Left cardiac atrium (tissue), 4 donors: Measurements from ENCODE around the gene PUS7. TPM values are rescaled to one million over a fixed set of nuclear protein-coding genes. Genes with fewer than 3 reads are reported as not detected.

Source experiments
- ATAC-seq, 2 donors: fragments of 200-7000 bp; cut with Tn5 transposase; one replicate each; pipeline ENCODE4 v1.9.1; 2020; ENCODE audit warnings: mild to moderate bottlenecking in 2 of 2, moderate library complexity in 2 of 2
- DNase-seq: peaks from one replicate; pipeline ENCODE4 v3.0.0-alpha.2; 2020
- intact Hi-C, 2 donors: fragments of 100-400 bp; cut with DNase I; formaldehyde crosslinking; loops; one replicate each; pipeline versions ENCODE4 v1.14.1 to v1.15.1; 2022 to 2023
- total RNA-seq, 2 donors: library from RNA; stranded (reverse); fragmentation: NEBNext Ultra II Directional; extraction: Animal tissue kit (Norgen Biotek cat#: 25700); gene quantifications; one replicate each; pipeline ENCODE4 v1.2.1, GENCODE V29; 2021
- donor health status: DM: no; HTN: yes; CAD: no.
- donor health status: DM: no; HTN: yes; CAD: no; lungs with severe emphysema.
- donor health status: DM: yes; HTN: yes; CAD: no.
- donor health status: Dilated cardiomyopathy.

PUS7 gene
- total RNA-seq, 2 donors from 2014 or later, result 4.3 to 10.7 TPM

- DNase-seq (no peak), ATAC-seq (no peak)
- intact Hi-C loops, result no loop called here
These were observed 9.7 kb downstream of the PUS7 start for GRCh38 chr7:105512415-105512814.

DNA sequence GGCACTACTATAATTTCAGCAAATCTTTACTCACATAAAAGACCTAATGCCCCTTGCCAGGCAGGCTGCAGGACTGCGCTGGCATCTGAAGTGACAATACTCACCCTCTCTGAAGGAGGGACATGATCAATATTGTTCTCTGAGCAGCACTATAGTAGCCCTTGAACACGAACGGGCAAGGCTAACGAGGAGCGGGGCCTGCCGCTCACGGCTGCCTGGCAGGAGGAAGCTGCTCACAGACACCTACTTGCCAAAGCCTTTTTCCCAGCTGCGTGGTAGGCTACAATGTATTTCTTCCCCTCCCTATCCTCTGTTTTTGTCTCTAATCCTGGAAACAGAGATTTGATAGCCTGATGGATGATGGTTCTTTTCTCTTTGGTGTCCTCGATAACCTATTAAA, 19.9 kb downstream of the PUS7 start:
- intact Hi-C loops, result no loop called here
- no peak for DNase-seq
- no peak for ATAC-seq

DNA sequence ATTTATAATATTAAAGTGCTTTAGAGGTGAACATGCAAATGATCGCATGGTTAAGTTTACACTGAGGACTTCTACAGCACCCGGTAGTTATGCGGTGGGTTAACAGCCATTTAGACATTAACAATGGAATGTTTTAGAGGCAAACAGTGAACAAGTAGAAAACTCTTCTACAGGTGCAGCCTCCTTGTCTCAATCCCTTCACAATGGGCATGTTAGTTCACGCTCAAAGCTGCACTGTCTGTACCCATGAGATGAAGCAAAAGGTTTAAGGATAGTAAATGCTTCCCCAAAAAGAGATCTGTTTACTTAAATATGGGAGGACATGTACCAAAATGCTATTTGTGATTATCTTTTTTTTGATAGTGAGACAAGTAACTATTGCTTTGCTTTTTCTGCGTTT, 25.1 kb downstream of the PUS7 start:
- DNase-seq (no peak), ATAC-seq (no peak)
- intact Hi-C loops, result no loop called here

DNA sequence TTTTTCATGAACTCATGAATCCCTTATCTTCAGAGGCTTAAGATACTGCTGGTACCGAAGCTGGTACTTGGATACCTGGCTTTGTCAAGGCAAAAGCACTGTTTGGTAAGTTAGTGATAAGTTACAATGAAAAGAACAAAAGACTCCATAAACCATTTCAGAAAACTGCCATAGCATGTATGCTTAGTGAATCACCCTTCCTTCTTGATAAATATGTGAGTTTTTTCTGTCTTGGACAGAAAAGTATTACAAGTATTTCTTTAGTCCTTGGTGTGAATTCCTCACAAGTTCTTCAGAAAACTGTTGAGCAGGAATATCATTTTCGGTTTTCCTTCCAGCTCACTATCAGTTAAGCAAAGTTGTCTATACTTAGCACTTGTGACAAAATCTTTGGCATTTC, 25.6 kb downstream of the PUS7 start:
- no peak for DNase-seq
- intact Hi-C loops, result no loop called here
- ATAC-seq, result no peak

GRCh38 chr7:105493923-105494315, 28.2 kb downstream of the PUS7 start:
- intact Hi-C loops, result no loop called here
- ATAC-seq (no peak), DNase-seq (no peak)

DNA sequence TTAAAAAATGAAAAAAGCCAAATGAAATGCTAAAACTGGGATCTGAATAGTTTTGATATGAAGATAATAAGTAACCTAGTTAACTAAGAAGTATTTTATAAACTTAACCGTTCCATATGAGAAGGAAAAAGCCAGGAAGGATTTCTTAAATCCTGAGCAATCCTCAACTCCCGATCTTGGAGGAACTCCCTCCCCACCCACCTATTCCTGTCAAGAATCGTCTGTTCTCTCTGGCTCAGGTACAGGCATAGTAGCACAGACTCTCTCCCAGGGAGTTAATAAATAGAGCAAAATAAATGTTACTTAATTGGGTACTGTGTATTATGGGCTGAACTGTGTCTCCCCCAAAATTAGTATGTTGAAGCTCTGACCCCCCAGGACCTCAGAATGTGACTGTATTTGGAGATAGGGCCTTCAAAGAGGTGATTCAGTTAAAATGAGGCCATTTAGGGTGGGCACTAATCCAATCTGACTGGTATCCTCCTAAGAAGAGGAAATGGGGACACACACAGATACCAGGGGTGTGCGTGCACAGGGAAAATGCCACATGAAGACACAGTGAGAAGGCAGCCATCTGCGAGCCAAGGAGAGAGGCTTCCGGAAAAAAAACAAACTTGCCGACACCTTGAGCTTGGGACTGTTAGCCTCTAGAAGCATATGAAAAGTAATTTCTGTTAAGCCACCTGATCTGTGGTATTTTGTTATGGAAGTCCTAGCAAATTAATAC, 28.7 kb downstream of the PUS7 start:
- DNase-seq (no peak), ATAC-seq (no peak)
- intact Hi-C loops, result no loop called here

DNA sequence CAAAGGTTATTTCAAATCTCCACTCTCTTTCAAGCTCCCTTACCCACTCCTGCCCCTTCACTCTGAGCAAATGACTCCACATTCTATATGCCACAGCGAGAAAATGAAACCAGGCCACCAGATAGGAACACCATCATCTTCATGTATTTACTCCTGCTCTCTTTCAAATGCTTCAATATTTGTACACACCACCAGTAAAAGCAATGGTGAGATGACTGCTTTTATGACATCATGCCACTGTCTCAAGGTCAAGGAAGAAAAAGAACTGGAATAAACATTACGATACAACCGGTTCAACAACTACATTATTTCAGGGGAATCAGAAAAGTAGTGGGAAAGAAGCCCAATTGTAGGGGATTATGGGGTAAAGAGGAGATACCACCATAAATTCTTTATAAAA, 32.7 kb downstream of the PUS7 start:
- no peak for DNase-seq
- no peak for ATAC-seq
- intact Hi-C loops, result no loop called here

DNA sequence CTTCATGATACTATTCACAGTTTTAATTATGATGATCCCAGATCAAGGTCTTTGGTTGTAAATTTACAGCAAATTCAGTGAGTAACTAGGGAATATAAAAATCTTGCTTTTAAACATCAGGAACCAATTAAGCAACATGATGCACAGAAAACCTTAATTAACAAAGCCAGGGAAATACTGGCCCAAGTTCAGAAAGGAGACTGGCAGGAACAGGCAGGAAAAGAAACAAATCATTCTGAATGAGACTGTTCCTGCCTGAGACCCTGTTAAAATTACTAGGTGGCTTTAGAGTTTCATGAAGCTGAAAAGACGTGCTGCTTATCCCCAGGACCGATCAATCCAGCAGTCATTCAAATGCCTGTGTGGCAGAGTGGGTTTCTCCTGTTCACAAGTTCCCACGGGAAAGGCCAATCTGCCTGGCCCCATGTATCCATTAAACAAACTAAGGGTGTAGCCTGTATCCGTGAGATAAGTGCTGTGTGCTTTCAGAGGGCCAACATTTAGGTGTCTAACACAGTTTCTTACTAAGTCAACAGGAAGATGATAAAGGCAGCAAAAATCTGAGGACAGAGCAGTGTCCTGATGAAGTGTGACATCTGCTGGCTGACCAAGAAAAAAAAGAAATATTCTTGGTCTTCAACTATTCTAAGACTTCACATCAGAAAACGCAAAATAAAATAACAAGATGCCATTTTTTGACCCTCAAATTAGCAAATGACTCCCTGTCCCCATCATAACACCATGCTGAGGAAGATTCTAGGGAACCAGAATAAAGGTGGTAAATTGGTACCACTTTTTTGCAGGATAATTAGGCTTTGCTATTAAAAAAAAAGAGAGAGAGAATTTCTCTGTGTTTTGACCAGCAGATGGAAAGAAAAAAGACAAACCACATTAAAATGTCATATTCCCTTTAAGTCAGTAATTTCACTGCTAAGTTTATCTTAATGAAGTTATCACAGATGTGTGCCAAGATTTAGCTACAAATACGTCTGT, 34.2 kb downstream of the PUS7 start:
- intact Hi-C loops, result no loop called here
- ATAC-seq (peak; percentile 79 to 87), DNase-seq (peak; percentile 59)

GRCh38 chr7:105480931-105481330, 41.1 kb downstream of the PUS7 start:
- intact Hi-C loops, result no loop called here
- DNase-seq (no peak), ATAC-seq (no peak)

- no peak for ATAC-seq
- no peak for DNase-seq
- intact Hi-C loops, result no loop called here
These were observed 43.5 kb downstream of the PUS7 start for GRCh38 chr7:105478606-105479005.

- ATAC-seq (no peak), DNase-seq (no peak)
- intact Hi-C loops, result no loop called here
These were observed 44.2 kb downstream of the PUS7 start for GRCh38 chr7:105477908-105478307.

DNA sequence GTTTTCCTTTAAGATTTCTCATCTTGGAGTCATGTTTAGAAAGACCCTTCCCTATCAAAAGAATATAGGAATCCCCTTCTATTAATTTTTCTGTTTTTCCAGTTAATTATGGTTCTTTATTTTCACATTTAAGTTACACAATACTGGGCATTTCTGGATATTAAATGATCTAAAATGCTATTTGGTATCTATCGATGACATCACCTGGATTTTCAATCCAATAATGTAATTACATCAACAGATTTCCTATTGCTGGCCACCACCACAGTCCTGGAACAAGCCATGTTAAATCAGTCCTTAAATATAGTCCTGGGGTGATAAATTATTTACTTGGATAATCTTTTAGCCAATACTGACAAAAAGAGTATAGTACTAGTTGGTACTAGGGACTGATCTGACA, 48.0 kb downstream of the PUS7 start:
- ATAC-seq, result no peak

GRCh38 chr7:105473163-105473562, 48.9 kb downstream of the PUS7 start:
- no peak for DNase-seq
- intact Hi-C loops, result no loop called here
- ATAC-seq, result peak; percentile 63 to 86

More for the DNA sequence above, 48.0 kb downstream of the PUS7 start:
- no peak for DNase-seq
- intact Hi-C loops, result no loop called here

DNA sequence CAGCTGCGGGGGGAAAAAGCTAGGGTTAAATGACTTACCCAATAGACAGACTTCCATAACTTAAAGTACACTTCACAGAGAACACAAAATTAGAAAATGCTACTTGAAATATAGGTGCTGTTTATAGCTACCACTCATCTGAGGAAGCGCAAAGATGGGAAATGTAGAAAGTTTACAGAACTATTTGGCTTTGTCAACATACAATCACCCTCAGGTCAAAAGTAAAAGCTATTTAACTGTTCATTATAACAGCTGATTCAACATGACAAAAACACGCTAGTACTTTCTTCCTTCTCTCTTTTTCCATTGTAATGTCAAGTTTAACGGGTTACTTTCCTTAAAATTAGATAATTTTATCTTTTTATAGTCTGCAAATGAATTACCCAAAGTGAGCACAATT, 51.2 kb downstream of the PUS7 start:
- DNase-seq (no peak), ATAC-seq (no peak)
- intact Hi-C loops, result no loop called here

DNA sequence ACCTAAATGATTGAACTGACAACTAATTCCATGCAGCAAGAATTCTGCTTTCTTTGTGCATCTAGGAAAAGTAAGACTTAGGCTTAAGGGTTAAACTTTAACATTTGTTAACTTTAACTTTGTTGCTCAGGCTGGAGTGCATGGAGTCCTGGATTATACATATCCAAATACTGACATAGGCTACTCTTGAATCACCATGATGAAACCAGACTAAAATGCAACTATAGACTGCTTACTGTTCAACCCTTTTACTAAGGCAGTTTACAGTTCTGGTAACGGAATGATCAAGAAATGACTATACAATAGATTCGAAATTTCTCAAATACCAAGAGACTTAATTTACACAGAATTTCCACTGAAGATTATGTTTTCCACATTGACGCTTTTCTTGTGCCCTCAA, 52.0 kb downstream of the PUS7 start:
- intact Hi-C loops, result no loop called here
- no peak for ATAC-seq
- no peak for DNase-seq

DNA sequence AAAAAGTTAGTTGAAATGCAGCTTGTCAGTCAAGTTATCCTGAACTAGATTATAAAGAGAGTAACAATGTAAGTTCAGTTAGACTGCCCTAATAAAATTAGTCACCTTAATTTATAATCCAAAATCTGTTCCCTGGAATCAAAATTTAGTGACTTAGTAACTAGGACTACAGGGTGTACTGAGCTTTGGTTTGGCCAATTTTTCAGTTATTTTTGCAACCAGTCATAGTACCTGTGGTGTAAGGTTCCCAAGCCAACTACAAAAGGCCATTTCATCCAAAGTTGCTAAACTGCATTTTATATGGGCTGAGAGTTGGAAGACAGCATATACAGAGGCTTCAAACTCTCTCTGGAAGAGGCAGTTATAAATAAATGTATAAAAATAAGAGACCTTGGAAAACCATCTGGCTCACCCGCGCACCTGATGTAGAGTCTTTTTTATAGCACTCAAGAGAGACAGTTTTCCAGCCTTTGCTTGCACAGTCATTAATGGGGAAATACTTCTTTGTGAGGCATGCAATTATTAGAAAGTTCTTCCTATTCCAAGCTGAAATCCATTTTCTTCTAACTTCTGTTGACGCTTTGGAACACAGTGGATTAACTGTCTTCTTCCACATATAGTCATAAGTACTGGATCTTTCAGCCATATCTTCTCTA, 59.2 kb downstream of the PUS7 start:
- ATAC-seq (no peak), DNase-seq (no peak)
- intact Hi-C loops, result no loop called here

- intact Hi-C loops, result no loop called here
- no peak for DNase-seq
- ATAC-seq, result no peak
These were observed 60.6 kb downstream of the PUS7 start for GRCh38 chr7:105461518-105461917.

DNA sequence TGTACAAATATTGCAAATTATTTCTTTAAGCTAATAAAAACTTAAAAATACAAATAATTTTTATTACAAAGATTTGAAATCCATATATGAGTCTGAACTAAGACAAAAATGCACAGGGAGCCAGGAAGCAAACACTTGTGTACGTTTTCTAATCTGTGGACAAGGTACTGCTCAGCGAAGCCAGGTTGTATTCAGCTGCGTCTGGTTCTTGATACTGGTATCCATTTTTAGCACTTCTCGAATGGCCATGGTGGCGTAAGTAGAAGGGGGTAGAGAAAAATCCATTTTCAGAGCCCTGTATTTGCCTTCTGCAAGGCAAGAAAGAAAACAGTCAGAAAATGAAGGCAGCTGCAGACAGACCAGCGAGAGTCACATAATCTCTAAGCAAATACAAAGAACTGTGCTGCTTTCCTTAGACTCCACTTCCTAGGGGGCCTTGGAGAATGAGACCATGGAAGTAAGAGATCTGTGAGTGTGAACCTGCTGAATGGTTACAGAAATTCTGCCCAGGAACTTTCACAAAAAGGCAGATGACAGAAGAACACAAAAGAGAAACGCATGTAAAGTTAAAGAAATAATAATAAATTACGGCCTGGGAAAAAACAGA, 64.3 kb downstream of the PUS7 start:
- no peak for DNase-seq
- intact Hi-C loops, result no loop called here
- no peak for ATAC-seq

GRCh38 chr7:105454921-105455320, 67.2 kb downstream of the PUS7 start:
- DNase-seq, result no peak
- intact Hi-C loops, result no loop called here
- no peak for ATAC-seq
